HG03135 (cell line): Measurements from ENCODE around the gene MED26.

Experiments
- ATAC-seq: cut with Tn5 transposase; IDR thresholded peaks from one replicate; pipeline ENCODE4 v1.9.1; 2021; ENCODE audit warnings: mild to moderate bottlenecking, moderate library complexity; ENCODE audit not compliant: unreplicated experiment

Gene MED26

GRCh38 chr19:16614941-16615340 lies 13.1 kb downstream of the MED26 start:
- ATAC-seq: no peak

- no peak for ATAC-seq
These were observed 14.2 kb downstream of the MED26 start for GRCh38 chr19:16613841-16614240.

GRCh38 chr19:16612636-16613035 lies 15.4 kb downstream of the MED26 start:
- ATAC-seq: no peak

- no peak for ATAC-seq
These were observed 16.9 kb downstream of the MED26 start for GRCh38 chr19:16611121-16611520.

- ATAC-seq: no peak
These were observed 18.3 kb downstream of the MED26 start for GRCh38 chr19:16609511-16610200.

- ATAC-seq: no peak
These were observed 19.7 kb downstream of the MED26 start for GRCh38 chr19:16608290-16608739.

- no peak for ATAC-seq
These were observed 20.2 kb downstream of the MED26 start for GRCh38 chr19:16607819-16608218.

GRCh38 chr19:16605553-16605994 lies 22.4 kb downstream of the MED26 start:
- no peak for ATAC-seq

- no peak for ATAC-seq
These were observed 22.9 kb downstream of the MED26 start for GRCh38 chr19:16605115-16605514.

GRCh38 chr19:16604615-16605014 lies 23.4 kb downstream of the MED26 start:
- no peak for ATAC-seq

- no peak for ATAC-seq
These were observed 24.9 kb downstream of the MED26 start for GRCh38 chr19:16603090-16603489.

GRCh38 chr19:16601378-16602052 lies 26.5 kb downstream of the MED26 start:
- ATAC-seq: no peak

- ATAC-seq: no peak
These were observed 27.2 kb downstream of the MED26 start for GRCh38 chr19:16600824-16601223.

GRCh38 chr19:16599655-16600346 lies 28.2 kb downstream of the MED26 start:
- no peak for ATAC-seq

GRCh38 chr19:16598848-16599247 lies 29.2 kb downstream of the MED26 start:
- ATAC-seq: no peak

GRCh38 chr19:16596399-16596798 lies 31.6 kb downstream of the MED26 start:
- no peak for ATAC-seq

- ATAC-seq: no peak
These were observed 32.9 kb downstream of the MED26 start for GRCh38 chr19:16595097-16595496.

GRCh38 chr19:16594681-16595091 lies 33.3 kb downstream of the MED26 start:
- ATAC-seq: no peak

GRCh38 chr19:16594131-16594586 lies 33.8 kb downstream of the MED26 start:
- no peak for ATAC-seq

- ATAC-seq: no peak
These were observed 34.8 kb downstream of the MED26 start for GRCh38 chr19:16593181-16593580.

GRCh38 chr19:16591803-16592556 lies 36.0 kb downstream of the MED26 start:
- no peak for ATAC-seq
